OCI-LY7 (cell line): Measurements from ENCODE around the gene LRFN2.

Source experiments
- EZH2phosphoT487 ChIP-seq: fragments of 200-600 bp; sonication (generic); IDR thresholded peaks from 2 replicates; pipeline ENCODE4 v1.6.1; 2018; ENCODE audit warnings: low read depth, borderline replicate concordance, mild to moderate bottlenecking, mixed run types, antibody characterized with exemption, low read length, moderate library complexity, mixed read lengths
- TF ChIP-seq, protein P1 (sequence below): fragments of 200-600 bp; sonication (generic); conservative IDR thresholded peaks from 2 replicates; pipeline ENCODE4 v1.5.1; 2014; ENCODE audit warnings: mild to moderate bottlenecking, antibody characterized with exemption, low read length, moderate library complexity, mixed read lengths

DNA sequence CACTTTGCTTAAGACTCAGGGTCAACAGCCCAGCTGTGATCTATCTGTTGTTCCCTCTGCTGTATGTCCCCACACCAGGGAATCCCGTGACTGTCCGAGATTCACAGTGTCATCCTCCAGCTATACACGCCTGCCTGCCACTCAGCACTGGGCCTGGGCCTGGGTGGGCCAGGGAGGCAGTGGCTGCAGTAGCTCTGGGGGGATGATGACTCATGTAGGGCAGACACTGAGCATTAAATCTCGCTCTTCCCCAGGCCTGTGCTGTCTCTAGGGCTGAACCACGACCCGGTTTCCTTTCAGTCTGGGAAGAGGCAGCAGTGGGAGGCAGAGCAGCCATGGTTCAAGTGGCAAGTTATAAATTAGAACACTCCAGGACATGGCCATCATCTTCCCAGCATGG is 173.9 kb downstream of the LRFN2 start:
- TF ChIP-seq, protein P1, sequence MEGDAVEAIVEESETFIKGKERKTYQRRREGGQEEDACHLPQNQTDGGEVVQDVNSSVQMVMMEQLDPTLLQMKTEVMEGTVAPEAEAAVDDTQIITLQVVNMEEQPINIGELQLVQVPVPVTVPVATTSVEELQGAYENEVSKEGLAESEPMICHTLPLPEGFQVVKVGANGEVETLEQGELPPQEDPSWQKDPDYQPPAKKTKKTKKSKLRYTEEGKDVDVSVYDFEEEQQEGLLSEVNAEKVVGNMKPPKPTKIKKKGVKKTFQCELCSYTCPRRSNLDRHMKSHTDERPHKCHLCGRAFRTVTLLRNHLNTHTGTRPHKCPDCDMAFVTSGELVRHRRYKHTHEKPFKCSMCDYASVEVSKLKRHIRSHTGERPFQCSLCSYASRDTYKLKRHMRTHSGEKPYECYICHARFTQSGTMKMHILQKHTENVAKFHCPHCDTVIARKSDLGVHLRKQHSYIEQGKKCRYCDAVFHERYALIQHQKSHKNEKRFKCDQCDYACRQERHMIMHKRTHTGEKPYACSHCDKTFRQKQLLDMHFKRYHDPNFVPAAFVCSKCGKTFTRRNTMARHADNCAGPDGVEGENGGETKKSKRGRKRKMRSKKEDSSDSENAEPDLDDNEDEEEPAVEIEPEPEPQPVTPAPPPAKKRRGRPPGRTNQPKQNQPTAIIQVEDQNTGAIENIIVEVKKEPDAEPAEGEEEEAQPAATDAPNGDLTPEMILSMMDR = no peak
- no peak for TF ChIP-seq EZH2phosphoT487
